Measurements from ENCODE around the gene ATP6V1C2. TPM values are rescaled to one million over a fixed set of nuclear protein-coding genes. Genes with fewer than 3 reads are reported as not detected.

ATP6V1C2 gene
- polyA plus RNA-seq, 3 donors: 0.03 TPM; not detected in 2

GRCh38 chr2:10830641-10831399 lies 109.4 kb downstream of the ATP6V1C2 start:
- Histone ChIP-seq H3K4me1 (ENCODE audit: control insufficient read depth in 1 of 2, insufficient read depth in 2 of 2, low read length in 2 of 2) (peaks cover 0 to 5% of the 10 kb centered on the region in 2 donors), H2AFZ (ENCODE audit: insufficient read depth, low read depth, low read length, poor library complexity, severe bottlenecking) (no peak overlapping the region), H3K9ac (ENCODE audit: insufficient read depth, low read length, poor library complexity, severe bottlenecking) (no peak overlapping the region), H3K79me2 (ENCODE audit: insufficient read depth, low read length) (no peaks in the 10 kb centered on the region), H4K20me1 (ENCODE audit: insufficient read depth, low read length) (no peaks in the 10 kb centered on the region), H3K27me3 (ENCODE audit: control insufficient read depth in 2 of 2, insufficient read depth in 2 of 2, low read length in 2 of 2) (peaks cover 0 to 43% of the 10 kb centered on the region in 2 donors), H3K9me3 (replicated peaks in 1 of 2; ENCODE audit: control insufficient read depth in 1 of 2, insufficient read depth in 1 of 2, low read length in 2 of 2) (no peaks in the 10 kb centered on the region), H3K4me2 (replicated peaks; ENCODE audit: extremely low read depth, low read length, poor library complexity, severe bottlenecking) (no peak overlapping the region), H3K36me3 (replicated peaks in 1 of 2; ENCODE audit: control insufficient read depth in 1 of 2, insufficient read depth in 2 of 2, low read length in 2 of 2) (no peaks in the 10 kb centered on the region), H3K4me3 (replicated peaks in 1 of 3; ENCODE audit: low read depth in 2 of 3, low read length in 3 of 3) (no peak overlapping the region), H3K27ac (ENCODE audit: low read depth in 1 of 2, low read length in 2 of 2) (no peak overlapping the region)
- 79% methylated on average over 20 of the region's 30 CpGs for WGBS (ENCODE audit: insufficient coverage)
- no peak for TF ChIP-seq CTCF (IDR thresholded peaks at IDR 0.05)
- H3K27me3 Mint-ChIP-seq (ENCODE audit: low read depth in 3 of 3): peaks cover 19 to 47% (median 31%) of the 10 kb centered on the region in 3 donors
- DNase-seq: no peak
- H3K27ac Mint-ChIP-seq: no peak overlapping the region
- H3K4me3 Mint-ChIP-seq: no peak overlapping the region
- H3K36me3 Mint-ChIP-seq: no peaks in the 10 kb centered on the region
- peaks cover 18% of the 10 kb centered on the region for H3K4me1 Mint-ChIP-seq
- intact Hi-C loops (cut with micrococcal nuclease): loop anchor here (5.0 to 10.0 kb wide), 2 partner anchors 291 to 614 kb away; no protein-coding TSS in a partner anchor
- peaks cover 0 to 2% (median 0%) of the 10 kb centered on the region in 7 donors for H3K9me3 Mint-ChIP-seq

GRCh38 chr2:10831400-10831985 lies 110.1 kb downstream of the ATP6V1C2 start:
- H3K27ac Mint-ChIP-seq: no peak overlapping the region
- Histone ChIP-seq H4K20me1 (ENCODE audit: insufficient read depth, low read length) (no peaks in the 10 kb centered on the region), H3K27ac (ENCODE audit: low read depth in 1 of 2, low read length in 2 of 2) (no peak overlapping the region), H3K9ac (ENCODE audit: insufficient read depth, low read length, poor library complexity, severe bottlenecking) (no peak overlapping the region), H3K27me3 (ENCODE audit: control insufficient read depth in 2 of 2, insufficient read depth in 2 of 2, low read length in 2 of 2) (peaks cover 0 to 43% of the 10 kb centered on the region in 2 donors), H2AFZ (ENCODE audit: insufficient read depth, low read depth, low read length, poor library complexity, severe bottlenecking) (no peak overlapping the region), H3K4me2 (replicated peaks; ENCODE audit: extremely low read depth, low read length, poor library complexity, severe bottlenecking) (no peak overlapping the region), H3K9me3 (replicated peaks in 1 of 2; ENCODE audit: control insufficient read depth in 1 of 2, insufficient read depth in 1 of 2, low read length in 2 of 2) (no peaks in the 10 kb centered on the region), H3K4me3 (replicated peaks in 1 of 3; ENCODE audit: low read depth in 2 of 3, low read length in 3 of 3) (no peak overlapping the region), H3K79me2 (ENCODE audit: insufficient read depth, low read length) (no peaks in the 10 kb centered on the region), H3K36me3 (replicated peaks in 1 of 2; ENCODE audit: control insufficient read depth in 1 of 2, insufficient read depth in 2 of 2, low read length in 2 of 2) (no peaks in the 10 kb centered on the region), H3K4me1 (ENCODE audit: control insufficient read depth in 1 of 2, insufficient read depth in 2 of 2, low read length in 2 of 2) (peaks cover 0 to under 1% of the 10 kb centered on the region in 2 donors)
- TF ChIP-seq CTCF (IDR thresholded peaks at IDR 0.05): no peak
- peak overlapping the region in 1 of 2 donors; percentile 67 for H3K4me3 Mint-ChIP-seq
- 75% methylated on average over 12 of the region's 16 CpGs for WGBS (ENCODE audit: insufficient coverage)
- H3K4me1 Mint-ChIP-seq: peaks cover 14% of the 10 kb centered on the region
- DNase-seq: no peak
- intact Hi-C loops (cut with micrococcal nuclease): loop anchor here (5.0 to 10.0 kb wide), 2 partner anchors 291 to 613 kb away; no protein-coding TSS in a partner anchor
- no peaks in the 10 kb centered on the region for H3K36me3 Mint-ChIP-seq
- H3K27me3 Mint-ChIP-seq (ENCODE audit: low read depth in 3 of 3): peaks cover 19 to 50% (median 33%) of the 10 kb centered on the region in 3 donors
- peaks cover 0 to 2% (median 0%) of the 10 kb centered on the region in 7 donors for H3K9me3 Mint-ChIP-seq

Data from CD14-positive monocyte (primary cell).